Endothelial cell (in vitro differentiated cells): Measurements from ENCODE around the gene ETS1. TPM values are rescaled to one million over a fixed set of nuclear protein-coding genes. Genes with fewer than 3 reads are reported as not detected.

Experiments
- DNase-seq: peaks from one replicate; pipeline ENCODE4 v3.0.0; 2021; ENCODE audit warnings: low spot score
- H3K27ac Mint-ChIP-seq: one replicate; pipeline ENCODE4 v1.8.0; 2021; ENCODE audit warnings: mixed read lengths, inconsistent platforms; ENCODE audit not compliant: unreplicated experiment
- H3K27me3 Mint-ChIP-seq: one replicate; pipeline ENCODE4 v1.8.0; 2021; ENCODE audit warnings: mild to moderate bottlenecking, moderate library complexity, mixed read lengths, inconsistent platforms; ENCODE audit not compliant: unreplicated experiment
- H3K36me3 Mint-ChIP-seq: one replicate; pipeline ENCODE4 v1.8.0; 2021; ENCODE audit warnings: mild to moderate bottlenecking, low read depth, mixed read lengths, inconsistent platforms; ENCODE audit not compliant: unreplicated experiment
- H3K4me1 Mint-ChIP-seq: one replicate; pipeline ENCODE4 v1.8.0; 2021; ENCODE audit warnings: mild to moderate bottlenecking, mixed read lengths, inconsistent platforms; ENCODE audit not compliant: unreplicated experiment
- H3K4me3 Mint-ChIP-seq: one replicate; pipeline ENCODE4 v1.8.0; 2021; ENCODE audit warnings: mild to moderate bottlenecking, mixed read lengths, inconsistent platforms; ENCODE audit not compliant: unreplicated experiment
- H3K9me3 Mint-ChIP-seq: one replicate; pipeline ENCODE4 v1.8.0; 2021; ENCODE audit warnings: mixed read lengths, inconsistent platforms; ENCODE audit not compliant: unreplicated experiment
- CTCF ChIP-seq: fragments of 200-600 bp; sonication (generic); IDR thresholded peaks from one replicate; pipeline ENCODE4 v1.5.0; 2021; ENCODE audit warnings: antibody characterized with exemption; ENCODE audit not compliant: unreplicated experiment
- microRNA-seq: library from miRNA; unstranded; fragments of <30 nt; microRNA quantifications from one replicate; pipeline ENCODE4, GENCODE V29; 2020; ENCODE audit not compliant: unreplicated experiment
- total RNA-seq: library from RNA; stranded (reverse); fragmentation: NEBNext Ultra II Directional; extraction: Animal tissue kit (Norgen Biotek cat#: 25700); gene quantifications from one replicate; pipeline ENCODE4 v1.2.1, GENCODE V29; 2021; ENCODE audit not compliant: unreplicated experiment

ETS1 gene
- total RNA-seq, 1 donor from 2014 or later, result 309 TPM

GRCh38 chr11:128411150-128411549 is 176.2 kb downstream of the ETS1 start:
- Mint-ChIP-seq H3K9me3 (no peaks in the 10 kb centered on the region), H3K27me3 (peaks cover 1% of the 10 kb centered on the region)
- DNase-seq, result no peak

GRCh38 chr11:128409476-128409875 is 177.9 kb downstream of the ETS1 start:
- H3K4me3 Mint-ChIP-seq, result no peak overlapping the region
- no peak overlapping the region for H3K27ac Mint-ChIP-seq
- H3K27me3 Mint-ChIP-seq, result peaks cover 1% of the 10 kb centered on the region
- no peak for DNase-seq
- H3K36me3 Mint-ChIP-seq, result no peaks in the 10 kb centered on the region
- no peaks in the 10 kb centered on the region for H3K9me3 Mint-ChIP-seq
- TF ChIP-seq CTCF, result no peak
- H3K4me1 Mint-ChIP-seq, result peaks cover 6% of the 10 kb centered on the region

More at GRCh38 chr11:128411150-128411549, 176.2 kb downstream of the ETS1 start:
- Mint-ChIP-seq H3K4me3 (no peak overlapping the region), H3K4me1 (peaks cover 6% of the 10 kb centered on the region), H3K36me3 (no peaks in the 10 kb centered on the region), H3K27ac (no peak overlapping the region)
- no peak for TF ChIP-seq CTCF

Small RNA genes within 50 kb of the gene (microRNA-seq; reads per million reads assigned to microRNA genes)
- gene MIR6090, result 0.42 reads per million

Other genes starting within 250 kb of the ETS1 start
- 271 TPM for gene FLI1, start 106.5 kb upstream of the ETS1 start, total RNA-seq